ENCODE data around the gene SPATA6L.

The SPATA6L gene

GRCh38 chr9:4548811-4549725 is 117.2 kb downstream of the SPATA6L start:
- DNase-seq = no peak

Data from NCI-H524 treated with DMSO at 0.1 percent for 48 hours (cell line).